ENCODE data around the gene KIF7.

The KIF7 gene

DNA sequence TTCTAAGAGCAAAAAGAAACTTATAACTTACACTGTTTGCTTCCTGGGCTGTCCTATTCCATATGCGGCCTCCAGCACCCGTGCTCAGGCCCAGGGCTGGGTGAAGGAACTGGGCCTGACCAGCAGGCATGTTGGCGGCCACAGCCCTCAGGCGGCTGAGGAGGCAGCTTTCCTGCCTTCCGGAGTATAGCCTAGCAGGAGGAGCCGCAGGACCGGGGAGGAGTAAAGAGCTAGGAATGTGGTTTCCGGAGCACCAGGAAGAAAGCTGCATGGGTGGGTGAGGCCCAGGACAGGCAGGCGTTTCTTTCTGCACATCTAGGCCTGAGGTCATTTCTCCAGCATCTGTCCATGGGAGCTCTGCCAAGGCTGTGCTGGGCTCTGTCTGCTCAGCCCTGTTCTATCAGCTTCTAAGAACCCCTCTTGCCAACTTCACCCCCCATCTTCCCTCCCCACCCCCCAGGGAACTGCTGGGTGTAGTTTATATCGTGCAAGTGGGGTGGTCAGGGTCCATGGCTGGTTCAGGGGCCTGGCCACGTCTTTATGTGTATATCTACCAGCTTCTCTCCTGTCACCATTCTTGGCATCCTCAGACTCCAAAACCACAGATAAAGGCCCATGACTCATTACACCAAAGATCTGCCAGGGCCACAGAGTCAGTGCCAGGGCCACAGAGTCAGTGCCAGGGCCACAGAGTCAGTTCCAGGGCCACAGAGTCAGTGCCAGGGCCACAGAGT lies 7.8 kb upstream of the KIF7 start:
- H4K20me1 ChIP-seq: peaks cover 7% of the 10 kb centered on the region; the same call in 1 of the 2 replicates
- H3K27ac ChIP-seq: no peak overlapping the region
- peaks cover 36% of the 10 kb centered on the region for H3K27me3 ChIP-seq
- H3K4me1 ChIP-seq: peaks cover 30% of the 10 kb centered on the region
- no peaks in the 10 kb centered on the region for H3K9me3 ChIP-seq
- H3K9ac ChIP-seq: no peak overlapping the region
- no peaks in the 10 kb centered on the region for H3K36me3 ChIP-seq
- H3K4me2 ChIP-seq: peak overlapping the region; percentile 67
- no peak overlapping the region for H3K4me3 ChIP-seq
- no peak for TF ChIP-seq Cebpa-rat (IDR thresholded peaks at IDR 0.05)

DNA sequence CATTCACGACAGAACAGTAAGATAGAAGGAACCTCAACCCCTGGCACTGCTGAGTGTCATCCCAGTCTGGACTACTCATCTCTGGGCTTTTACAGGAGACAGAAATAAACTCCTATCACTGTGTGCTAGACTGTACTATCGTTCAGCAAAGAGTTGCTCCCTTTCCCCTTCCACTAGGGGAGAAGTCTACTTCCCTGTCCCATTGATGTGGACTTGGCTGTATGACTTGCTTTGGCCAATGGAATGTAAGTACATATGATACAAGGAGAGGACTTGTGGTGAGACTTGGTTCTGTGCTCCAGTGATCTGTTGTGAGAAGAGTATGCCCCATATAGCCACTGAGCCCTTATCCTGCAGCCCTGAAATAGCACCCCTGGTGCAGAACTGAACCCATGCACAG lies 5.3 kb upstream of the KIF7 start:
- Histone ChIP-seq H3K9ac (no peak overlapping the region), H3K9me3 (no peaks in the 10 kb centered on the region), H4K20me1 (no peaks in the 10 kb centered on the region), H3K36me3 (no peaks in the 10 kb centered on the region), H3K27me3 (peaks cover 29% of the 10 kb centered on the region), H3K4me2 (no peak overlapping the region), H3K27ac (no peak overlapping the region), H3K4me1 (peaks cover 32% of the 10 kb centered on the region), H3K4me3 (no peak overlapping the region)
- TF ChIP-seq Cebpa-rat (IDR thresholded peaks at IDR 0.05): no peak

DNA sequence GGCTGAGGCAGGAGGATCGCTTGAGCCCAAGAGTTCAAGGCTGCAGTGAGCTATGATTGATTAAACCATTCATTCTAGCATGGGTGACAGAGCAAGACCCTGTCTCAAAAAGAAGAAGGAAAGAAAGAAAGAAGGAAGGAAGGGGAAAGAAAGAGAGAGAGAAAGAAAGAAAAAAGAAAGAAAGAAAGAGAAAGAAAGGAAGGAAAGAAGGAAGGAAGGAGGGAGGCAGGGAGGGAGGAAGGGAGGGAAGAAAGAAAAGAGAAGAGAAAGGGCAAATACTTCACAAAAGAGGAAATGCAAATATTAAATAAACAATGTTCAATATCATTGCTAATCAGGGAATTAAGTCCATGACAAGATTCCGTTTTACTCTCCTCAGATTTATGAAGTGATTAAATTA lies 4.0 kb upstream of the KIF7 start:
- Histone ChIP-seq H3K4me1 (peaks cover 25% of the 10 kb centered on the region), H3K4me3 (no peak overlapping the region), H3K9ac (no peak overlapping the region), H3K36me3 (no peaks in the 10 kb centered on the region), H3K4me2 (no peak overlapping the region), H3K9me3 (no peaks in the 10 kb centered on the region), H3K27ac (no peak overlapping the region), H3K27me3 (peaks cover 29% of the 10 kb centered on the region), H4K20me1 (no peaks in the 10 kb centered on the region)
- TF ChIP-seq Cebpa-rat (IDR thresholded peaks at IDR 0.05): no peak

DNA sequence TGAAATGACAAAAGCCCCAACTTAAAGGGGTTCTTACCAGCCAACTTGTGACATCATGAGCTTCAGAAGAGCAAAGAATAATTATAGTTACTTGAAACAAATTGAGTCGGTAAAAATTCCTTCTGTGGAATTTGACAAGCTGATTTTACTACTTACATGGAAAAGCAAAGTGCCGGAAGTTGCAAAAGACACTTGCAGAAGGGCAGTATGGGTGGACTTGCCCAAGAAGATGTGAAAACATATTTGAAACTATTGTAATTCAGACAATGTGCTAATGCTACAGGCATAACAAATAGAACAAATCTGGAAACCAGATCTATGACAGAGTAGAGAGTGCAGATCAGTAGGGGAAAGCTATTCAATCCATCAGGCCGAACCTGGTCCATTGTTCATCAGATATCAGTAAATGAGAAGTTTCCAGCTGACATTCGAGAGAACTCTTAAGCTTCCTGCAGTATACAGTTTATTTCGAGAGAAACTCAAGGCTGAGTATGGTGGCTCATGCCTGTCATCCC lies 2.5 kb upstream of the KIF7 start:
- no peak for TF ChIP-seq Cebpa-rat (IDR thresholded peaks at IDR 0.05)
- H4K20me1 ChIP-seq: peaks cover 12% of the 10 kb centered on the region
- peaks cover 25% of the 10 kb centered on the region for H3K4me1 ChIP-seq
- H3K4me3 ChIP-seq: no peak overlapping the region
- H3K9ac ChIP-seq: no peak overlapping the region
- H3K27me3 ChIP-seq: peaks cover 43% of the 10 kb centered on the region
- H3K36me3 ChIP-seq: no peaks in the 10 kb centered on the region
- H3K9me3 ChIP-seq: no peaks in the 10 kb centered on the region
- H3K27ac ChIP-seq: no peak overlapping the region
- H3K4me2 ChIP-seq: no peak overlapping the region

DNA sequence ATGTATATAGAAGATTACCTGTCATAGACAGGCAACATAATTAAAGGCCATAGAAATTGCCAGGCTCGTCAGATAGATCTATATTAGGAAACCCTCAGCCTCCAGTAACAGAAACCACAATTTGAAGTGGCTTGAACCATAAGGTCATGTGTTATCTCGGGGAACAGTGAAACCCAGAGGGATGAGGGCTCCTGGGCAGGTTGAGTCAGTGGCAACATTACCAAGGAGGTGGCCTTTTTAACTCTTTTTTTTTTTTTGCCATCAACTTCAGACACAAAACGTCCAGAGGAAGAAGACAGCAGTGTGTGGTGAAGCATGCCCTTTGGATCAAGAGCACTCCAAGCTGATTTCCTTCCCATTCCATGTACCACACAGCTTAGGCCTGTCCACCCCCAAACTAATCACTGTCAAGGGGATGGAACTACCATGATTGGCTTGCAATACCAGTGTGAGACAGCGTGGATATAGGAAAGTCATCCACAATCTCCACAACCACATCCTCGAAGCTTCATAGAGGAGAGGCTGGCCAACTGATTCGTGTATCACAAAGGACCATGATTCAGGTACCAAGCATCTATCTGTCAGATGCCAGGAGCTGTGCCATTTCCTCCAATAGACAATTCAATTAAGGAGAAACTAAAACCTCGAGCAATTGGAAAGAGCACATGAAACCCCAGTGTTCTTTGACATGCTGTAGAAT lies 999 bp upstream of the KIF7 start:
- Histone ChIP-seq H3K4me3 (no peak overlapping the region), H3K4me2 (peak overlapping the region; percentile 92), H3K9ac (no peak overlapping the region), H3K27me3 (peaks cover 44% of the 10 kb centered on the region), H4K20me1 (peaks cover 22% of the 10 kb centered on the region), H3K4me1 (peaks cover 23% of the 10 kb centered on the region), H3K27ac (no peak overlapping the region), H3K9me3 (no peaks in the 10 kb centered on the region), H3K36me3 (peaks cover 6% of the 10 kb centered on the region; the same call in 1 of the 2 replicates)
- TF ChIP-seq Cebpa-rat (IDR thresholded peaks at IDR 0.05): no peak

DNA sequence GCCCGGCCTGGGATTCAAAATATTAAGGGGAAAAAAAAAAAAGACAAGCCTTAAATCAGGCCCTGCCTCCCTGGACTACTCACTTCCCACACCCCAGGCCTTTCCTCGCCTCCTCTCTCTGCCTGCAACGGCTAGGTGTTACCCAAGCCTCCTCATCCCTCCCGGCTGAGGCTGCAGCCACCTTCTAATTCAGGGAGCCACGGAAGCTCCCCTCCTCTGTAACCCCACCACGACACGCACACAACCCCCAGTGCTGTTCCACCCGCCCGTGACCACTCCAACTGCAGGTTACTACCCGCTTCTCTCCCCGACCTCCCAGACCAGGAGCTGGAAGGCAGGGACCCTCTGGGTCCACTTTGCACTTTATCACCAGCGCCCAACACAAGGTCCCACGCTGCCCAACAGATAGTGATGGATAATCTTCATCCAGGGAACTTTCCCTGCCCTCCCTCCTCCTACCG lies 936 bp downstream of the KIF7 start:
- Histone ChIP-seq H3K9ac (peak overlapping the region; percentile 74), H3K4me2 (peak overlapping the region; percentile 92), H4K20me1 (peaks cover 22% of the 10 kb centered on the region), H3K4me3 (peak overlapping the region; percentile 72), H3K9me3 (no peaks in the 10 kb centered on the region), H3K36me3 (peaks cover 15% of the 10 kb centered on the region; the same call in 1 of the 2 replicates), H3K27ac (no peak overlapping the region), H3K27me3 (peaks cover 40% of the 10 kb centered on the region), H3K4me1 (peaks cover 23% of the 10 kb centered on the region)
- TF ChIP-seq Cebpa-rat (IDR thresholded peaks at IDR 0.05): no peak

DNA sequence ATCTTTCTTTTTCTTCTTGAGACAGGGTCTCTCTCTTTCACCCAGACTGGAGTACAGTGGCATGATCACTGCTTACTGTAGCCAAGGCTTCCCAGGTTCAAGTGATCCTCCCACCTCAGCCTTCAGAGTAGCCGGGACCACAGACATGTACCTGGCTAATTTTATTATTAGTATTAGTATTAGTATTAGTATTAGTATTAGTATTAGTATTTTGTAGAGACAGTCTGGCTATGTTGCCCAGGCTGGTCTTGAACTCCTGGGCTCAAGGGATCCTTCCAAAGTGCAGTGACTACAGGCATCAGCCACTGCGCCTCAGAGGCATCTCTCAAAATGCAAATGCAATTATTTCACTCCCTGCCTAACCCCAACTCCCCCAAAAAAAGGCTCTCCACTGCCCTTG lies 1.7 kb downstream of the KIF7 start:
- peaks cover 22% of the 10 kb centered on the region for H4K20me1 ChIP-seq
- peaks cover 23% of the 10 kb centered on the region for H3K4me1 ChIP-seq
- no peak for TF ChIP-seq Cebpa-rat (IDR thresholded peaks at IDR 0.05)
- H3K27me3 ChIP-seq: peaks cover 40% of the 10 kb centered on the region
- H3K9ac ChIP-seq: no peak overlapping the region
- H3K36me3 ChIP-seq: peaks cover 23% of the 10 kb centered on the region
- H3K9me3 ChIP-seq: peaks cover 2% of the 10 kb centered on the region; the same call in 1 of the 2 replicates
- no peak overlapping the region for H3K27ac ChIP-seq
- peak overlapping the region; percentile 92 for H3K4me2 ChIP-seq
- no peak overlapping the region for H3K4me3 ChIP-seq

DNA sequence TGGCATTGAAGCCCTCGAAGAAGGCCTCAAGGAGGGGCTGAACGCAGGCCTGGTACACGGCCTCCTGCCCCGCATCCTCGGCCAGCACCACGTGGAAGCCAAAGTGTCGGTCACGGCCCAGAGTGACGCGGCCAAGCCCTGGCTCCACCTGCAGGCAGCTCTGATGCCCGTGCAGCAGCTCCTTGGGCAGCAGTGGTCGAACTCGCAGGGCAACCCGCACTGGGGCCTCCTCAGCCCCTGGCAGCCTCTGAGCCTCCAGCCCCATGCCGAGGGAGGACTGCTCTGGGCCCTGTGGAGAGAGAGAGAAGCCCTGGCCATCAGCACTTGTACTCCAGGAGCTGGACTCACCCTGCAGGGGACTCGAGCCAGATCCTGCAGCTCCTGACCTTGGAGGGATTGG lies 2.6 kb downstream of the KIF7 start:
- Histone ChIP-seq H3K4me1 (peaks cover 23% of the 10 kb centered on the region), H3K4me2 (no peak overlapping the region), H3K9me3 (peaks cover 9% of the 10 kb centered on the region; the same call in 1 of the 2 replicates), H3K4me3 (no peak overlapping the region), H3K36me3 (peaks cover 32% of the 10 kb centered on the region), H3K27me3 (peaks cover 40% of the 10 kb centered on the region), H3K27ac (no peak overlapping the region), H4K20me1 (peaks cover 22% of the 10 kb centered on the region), H3K9ac (no peak overlapping the region)
- TF ChIP-seq Cebpa-rat (IDR thresholded peaks at IDR 0.05): no peak

DNA sequence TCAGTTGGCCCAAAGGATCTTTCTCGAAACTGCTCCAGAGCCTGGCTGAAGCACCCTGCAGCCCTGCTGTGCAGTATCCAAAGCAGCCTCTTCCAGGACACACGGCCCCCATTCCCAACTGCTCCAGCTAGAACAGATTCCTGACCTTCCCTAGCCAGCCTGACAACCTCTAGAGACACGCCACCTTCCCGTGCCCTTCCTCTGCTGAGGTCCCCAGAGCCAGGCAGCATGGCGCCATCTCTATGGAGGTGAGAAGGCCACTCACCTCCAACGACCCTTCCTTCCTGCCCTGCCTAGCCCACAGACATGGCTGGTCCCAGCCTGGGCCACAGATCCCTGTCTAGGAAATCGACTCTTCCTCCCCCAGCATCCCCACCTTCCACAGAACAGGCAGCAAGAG lies 3.1 kb downstream of the KIF7 start:
- Histone ChIP-seq H3K4me3 (no peak overlapping the region), H3K27ac (no peak overlapping the region), H3K9ac (no peak overlapping the region), H3K36me3 (peaks cover 36% of the 10 kb centered on the region), H3K4me2 (no peak overlapping the region), H3K9me3 (peaks cover 9% of the 10 kb centered on the region; the same call in 1 of the 2 replicates), H4K20me1 (peaks cover 22% of the 10 kb centered on the region), H3K27me3 (peaks cover 40% of the 10 kb centered on the region), H3K4me1 (peaks cover 23% of the 10 kb centered on the region)
- TF ChIP-seq Cebpa-rat (IDR thresholded peaks at IDR 0.05): no peak

DNA sequence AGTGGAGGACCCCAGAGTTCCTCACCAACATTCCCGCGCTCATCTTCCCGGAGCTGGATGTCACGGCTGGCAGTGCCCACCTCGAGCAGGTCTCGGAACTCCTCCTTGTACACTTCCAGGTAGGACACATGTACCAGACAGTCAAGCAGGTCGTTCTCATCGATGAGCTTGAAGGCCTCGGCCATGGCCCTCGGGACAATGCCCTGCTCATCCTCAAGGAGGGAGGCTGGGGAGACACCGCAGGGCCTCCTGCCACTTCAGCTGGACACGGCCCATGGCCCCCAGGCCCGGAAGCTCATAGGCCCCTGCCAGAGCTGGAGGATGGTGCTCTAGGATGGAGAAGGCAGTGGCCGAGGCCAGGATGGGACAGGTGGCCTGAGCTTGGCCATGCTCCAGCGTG lies 5.6 kb downstream of the KIF7 start:
- TF ChIP-seq Cebpa-rat (IDR thresholded peaks at IDR 0.05): no peak
- H3K4me1 ChIP-seq: peaks cover 11% of the 10 kb centered on the region
- no peak overlapping the region for H3K4me3 ChIP-seq
- peaks cover 22% of the 10 kb centered on the region for H4K20me1 ChIP-seq
- H3K9ac ChIP-seq: no peak overlapping the region
- H3K27ac ChIP-seq: no peak overlapping the region
- H3K27me3 ChIP-seq: peaks cover 21% of the 10 kb centered on the region
- H3K36me3 ChIP-seq: peaks cover 40% of the 10 kb centered on the region
- no peak overlapping the region for H3K4me2 ChIP-seq
- peaks cover 9% of the 10 kb centered on the region; the same call in 1 of the 2 replicates for H3K9me3 ChIP-seq
